NCI-H2029 (cell line): Measurements from ENCODE around the gene UBE3D.
"Not testable (repeated sequence)": the region's sequence is repeated elsewhere in the genome, so short reads cannot be mapped to it uniquely, and the experiment has no call there.

Experiments used
- DNase-seq: peaks from one replicate; lab custom pipeline; 2025; lab: John Stamatoyannopoulos, UW

Gene UBE3D

GRCh38 chr6:83053678-83054077, 12.0 kb downstream of the UBE3D start:
- DNase-seq = no peak

GRCh38 chr6:83051377-83052172, 14.1 kb downstream of the UBE3D start:
- DNase-seq = peak; percentile 60

- DNase-seq = peak; percentile 21
Measured at GRCh38 chr6:83047065-83047754, 18.4 kb downstream of the UBE3D start.

GRCh38 chr6:83044091-83044768, 21.4 kb downstream of the UBE3D start:
- no peak for DNase-seq

- DNase-seq = no peak
Measured at GRCh38 chr6:83042467-83043053, 23.1 kb downstream of the UBE3D start.

- no peak for DNase-seq
Measured at GRCh38 chr6:83038246-83038645, 27.4 kb downstream of the UBE3D start.

- no peak for DNase-seq
Measured at GRCh38 chr6:83031689-83032088, 34.0 kb downstream of the UBE3D start.

GRCh38 chr6:83019741-83020140, 45.9 kb downstream of the UBE3D start:
- peak; percentile 38 for DNase-seq

GRCh38 chr6:83011131-83011530, 54.5 kb downstream of the UBE3D start:
- not testable (repeated sequence) for DNase-seq

GRCh38 chr6:83008626-83009025, 57.0 kb downstream of the UBE3D start:
- DNase-seq = no peak

- DNase-seq = no peak
Measured at GRCh38 chr6:83006270-83006905, 59.3 kb downstream of the UBE3D start.

GRCh38 chr6:82996156-82996555, 69.5 kb downstream of the UBE3D start:
- no peak for DNase-seq

GRCh38 chr6:82995066-82995465, 70.6 kb downstream of the UBE3D start:
- no peak for DNase-seq

- DNase-seq = no peak
Measured at GRCh38 chr6:82989736-82990290, 75.8 kb downstream of the UBE3D start.

- DNase-seq = no peak
Measured at GRCh38 chr6:82988930-82989351, 76.7 kb downstream of the UBE3D start.

GRCh38 chr6:82987951-82988350, 77.7 kb downstream of the UBE3D start:
- no peak for DNase-seq

- DNase-seq = no peak
Measured at GRCh38 chr6:82987416-82987815, 78.2 kb downstream of the UBE3D start.

- DNase-seq = no peak
Measured at GRCh38 chr6:82984720-82985119, 80.9 kb downstream of the UBE3D start.

GRCh38 chr6:82980086-82980485, 85.6 kb downstream of the UBE3D start:
- no peak for DNase-seq

- no peak for DNase-seq
Measured at GRCh38 chr6:82979657-82980056, 86.0 kb downstream of the UBE3D start.

GRCh38 chr6:82978362-82978945, 87.2 kb downstream of the UBE3D start:
- DNase-seq = no peak
